DMS53 treated with DMSO at 0.1 percent for 48 hours (cell line): ENCODE measurements around the gene ZG16.

ENCODE experiments used
- DNase-seq: peaks from one replicate; lab custom pipeline; 2025; ENCODE audit not compliant: unreplicated experiment; lab: John Stamatoyannopoulos, UW

ZG16 gene

DNA sequence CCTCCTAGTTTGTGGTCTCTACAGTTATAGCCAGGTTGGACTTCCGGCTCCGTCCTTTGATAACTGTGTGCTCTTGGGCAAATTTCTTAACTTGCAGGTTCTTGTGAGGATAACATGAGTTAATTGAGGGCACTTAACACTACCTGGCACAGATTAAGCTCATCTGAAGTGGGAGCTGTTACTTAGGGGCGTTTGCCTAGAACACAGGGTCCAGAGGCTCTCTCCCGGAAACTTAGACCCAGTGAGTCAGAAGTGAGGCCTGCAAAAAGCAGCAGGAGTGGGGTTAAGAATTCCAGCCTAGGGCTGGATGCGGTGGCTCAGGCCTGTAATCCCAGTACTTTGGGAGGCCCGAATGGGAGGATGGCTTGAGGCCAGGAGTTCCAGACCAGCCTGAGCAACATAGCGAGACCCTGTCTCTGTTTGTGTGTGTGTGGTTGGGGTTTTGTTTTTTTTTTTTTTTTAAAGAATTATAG is 43.6 kb downstream of the ZG16 start:
- no peak for DNase-seq

- DNase-seq = no peak
Observed at GRCh38 chr16:29824589-29825144, 46.6 kb downstream of the ZG16 start.

- no peak for DNase-seq
Observed at GRCh38 chr16:29825145-29826044, 47.3 kb downstream of the ZG16 start.

GRCh38 chr16:29826342-29826695 is 48.3 kb downstream of the ZG16 start:
- no peak for DNase-seq

DNA sequence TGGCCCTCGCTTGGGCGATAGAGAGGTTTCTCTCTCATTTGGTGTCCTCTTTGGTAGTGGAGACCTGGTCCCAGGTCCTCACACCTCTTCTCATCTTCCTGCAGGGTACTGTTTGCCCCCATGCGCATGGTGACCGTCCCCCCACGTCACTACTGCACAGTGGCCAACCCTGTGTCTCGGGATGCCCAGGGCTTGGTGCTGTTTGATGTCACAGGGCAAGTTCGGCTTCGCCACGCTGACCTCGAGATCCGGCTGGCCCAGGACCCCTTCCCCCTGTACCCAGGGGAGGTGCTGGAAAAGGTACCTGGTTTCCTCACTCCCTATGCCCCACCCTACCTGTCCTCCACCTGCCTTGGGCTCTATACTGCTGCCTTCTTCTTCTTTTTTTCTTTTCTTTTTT is 52.7 kb downstream of the ZG16 start:
- no peak for DNase-seq

GRCh38 chr16:29831490-29831889 is 53.4 kb downstream of the ZG16 start:
- no peak for DNase-seq
